HTERT RPE-1 (cell line): Measurements from ENCODE around the gene SHFL.

Experiments
- in situ Hi-C: fragments of 300-500 bp; cut with MboI; formaldehyde crosslinking; loops from 4 replicates; pipeline ENCODE4 v1.14.3; 2020; ENCODE audit warnings: low sequenced_read_pairs

The SHFL gene

GRCh38 chr19:10126213-10126639 lies 40.1 kb downstream of the SHFL start:
- in situ Hi-C loops: no loop called here

- in situ Hi-C loops: no loop called here
Observed at GRCh38 chr19:10132905-10133304, 46.8 kb downstream of the SHFL start.

- in situ Hi-C loops: no loop called here
Observed at GRCh38 chr19:10133596-10133995, 47.5 kb downstream of the SHFL start.

GRCh38 chr19:10134040-10134439 lies 47.9 kb downstream of the SHFL start:
- in situ Hi-C loops: no loop called here

GRCh38 chr19:10135551-10136334 lies 49.6 kb downstream of the SHFL start:
- in situ Hi-C loops: no loop called here

- in situ Hi-C loops: no loop called here
Observed at GRCh38 chr19:10136936-10137335, 50.8 kb downstream of the SHFL start.

GRCh38 chr19:10137751-10138682 lies 51.9 kb downstream of the SHFL start:
- in situ Hi-C loops: no loop called here

GRCh38 chr19:10138879-10139795 lies 53.0 kb downstream of the SHFL start:
- in situ Hi-C loops: no loop called here

GRCh38 chr19:10139952-10140351 lies 53.8 kb downstream of the SHFL start:
- in situ Hi-C loops: no loop called here

GRCh38 chr19:10141479-10141878 lies 55.4 kb downstream of the SHFL start:
- in situ Hi-C loops: no loop called here

- in situ Hi-C loops: no loop called here
Observed at GRCh38 chr19:10141973-10142372, 55.9 kb downstream of the SHFL start.
